GM12878 (cell line): ENCODE measurements around the gene FOXD3. TPM values are rescaled to one million over a fixed set of nuclear protein-coding genes. Genes with fewer than 3 reads are reported as not detected.

ENCODE experiments used
- ATAC-seq: fragments of 200-7000 bp; cut with Tn5 transposase; 3 replicates; pipeline ENCODE4 v1.9.1; 2020; ENCODE audit warnings: mild to moderate bottlenecking, moderate library complexity
- BruUV-seq: library from RNA; stranded (reverse); fragments of 400-500 nt; replicated peaks from 2 replicates; lab custom pipeline; 2021; lab: Mats Ljungman, UMichigan
- CTCF ChIA-PET: fragments of 300-600 bp; sonication (Branson Sonifier 250); formaldehyde crosslinking; extraction: SDS; loops from one replicate; lab custom pipeline; 2021; ENCODE audit warnings: inconsistent platforms; lab: Yijun Ruan, JAX
- POLR2A ChIA-PET: fragments of 350-600 bp; formaldehyde crosslinking; extraction: SDS; loops from one replicate; lab custom pipeline; 2021; ENCODE audit warnings: inconsistent platforms; lab: Charles Lee
- RAD21 ChIA-PET: fragments of 300-600 bp; sonication (Branson Sonifier 250); formaldehyde crosslinking; loops from one replicate; lab custom pipeline; 2023; ENCODE audit warnings: antibody characterized with exemption; ENCODE audit not compliant: unreplicated experiment; lab: Charles Lee
- SMC1A ChIA-PET: fragments of 300-600 bp; sonication (Branson Sonifier 250); formaldehyde crosslinking; loops from one replicate; lab custom pipeline; 2023; ENCODE audit not compliant: unreplicated experiment, uncharacterized antibody; lab: Charles Lee
- DNase-seq: peaks from one replicate; pipeline ENCODE4 v3.0.0-alpha.2; 2011; ENCODE audit warnings: low read depth, low spot score
- FAIRE-seq: peaks from 3 replicates; lab custom pipeline; 2011; peaks lifted over from hg19 to GRCh38; lab: Jason Lieb, UNC
- H2AFZ ChIP-seq: 2 replicates; pipeline ENCODE4 v1.6.0; 2011; ENCODE audit warnings: low read depth, low read length, control low read depth; ENCODE audit not compliant: control insufficient read depth
- H3K27ac ChIP-seq: 2 replicates; pipeline ENCODE4 v1.5.1; 2011; ENCODE audit warnings: control low read depth; ENCODE audit not compliant: control insufficient read depth, insufficient read depth
- H3K27me3 ChIP-seq, 2 experiments: replicated peaks in 1 of 2; 2 replicates each; pipeline versions ENCODE4 v1.6.0 to v1.6.1; 2011; ENCODE audit warnings: low read length in 1 of 2; ENCODE audit not compliant: control insufficient read depth in 2 of 2, insufficient read depth in 2 of 2
- H3K36me3 ChIP-seq, 2 experiments: 2 replicates each; pipeline ENCODE4 v1.5.1; 2011; ENCODE audit warnings: low read length in 1 of 2; ENCODE audit not compliant: control insufficient read depth in 2 of 2, insufficient read depth in 2 of 2
- H3K4me1 ChIP-seq: 2 replicates; pipeline ENCODE4 v1.6.1; 2011; ENCODE audit warnings: mild to moderate bottlenecking, low read length, moderate library complexity, mixed read lengths; ENCODE audit not compliant: control insufficient read depth, insufficient read depth
- H3K4me2 ChIP-seq: 2 replicates; pipeline ENCODE4 v1.6.0; 2011; ENCODE audit warnings: control low read depth; ENCODE audit not compliant: control insufficient read depth, insufficient read depth
- H3K4me3 ChIP-seq: fragments of 200-600 bp; sonication (generic); 2 replicates; pipeline ENCODE4 v1.5.1; 2016
- H3K79me2 ChIP-seq: 2 replicates; pipeline ENCODE4 v1.6.0; 2011; ENCODE audit warnings: low read length; ENCODE audit not compliant: control insufficient read depth, insufficient read depth
- H3K9ac ChIP-seq: 2 replicates; pipeline ENCODE4 v1.8.0; 2011; ENCODE audit warnings: low read length, control low read depth, mixed read lengths; ENCODE audit not compliant: control insufficient read depth, insufficient read depth
- H3K9me3 ChIP-seq: replicated peaks from 3 replicates; pipeline ENCODE4 v1.5.1; 2011; ENCODE audit warnings: mild to moderate bottlenecking, low read length; ENCODE audit not compliant: control insufficient read depth, insufficient read depth
- H4K20me1 ChIP-seq: 2 replicates; pipeline ENCODE4 v1.6.0; 2011; ENCODE audit not compliant: control insufficient read depth, insufficient read depth
- EZH2 ChIP-seq: IDR thresholded peaks from 2 replicates; pipeline ENCODE4 v1.6.1; 2012; ENCODE audit warnings: low read depth, mild to moderate bottlenecking, control low read depth, inconsistent platforms, low read length, borderline replicate concordance; ENCODE audit not compliant: control insufficient read depth
- MTA2 ChIP-seq: fragments of 450-650 bp; IDR thresholded peaks from 2 replicates; pipeline ENCODE4 v1.6.1; 2016; ENCODE audit warnings: low read depth, mild to moderate bottlenecking, moderate library complexity
- SIX5 ChIP-seq: IDR thresholded peaks from 2 replicates; pipeline ENCODE4 v1.6.1; 2011; ENCODE audit warnings: mild to moderate bottlenecking, low read depth, low read length, moderate library complexity; ENCODE audit not compliant: severe bottlenecking
- TARDBP ChIP-seq: IDR thresholded peaks from 2 replicates; pipeline ENCODE4 v1.6.1; 2016; ENCODE audit warnings: borderline replicate concordance
- TCF3 ChIP-seq: IDR thresholded peaks from 2 replicates; pipeline ENCODE4 v1.6.1; 2012; ENCODE audit warnings: low read depth, mild to moderate bottlenecking, low read length, borderline replicate concordance; ENCODE audit not compliant: insufficient read depth
- YY1 ChIP-seq: IDR thresholded peaks from 2 replicates; pipeline ENCODE4 v1.6.1; 2011; ENCODE audit warnings: low read depth, mild to moderate bottlenecking, low read length
- WGBS: methylation state at CpG from one replicate; pipeline ENCODE4 v1.1.6; 2016; ENCODE audit warnings: low lambda C conversion rate; ENCODE audit not compliant: insufficient replicate concordance, insufficient coverage; ENCODE audit errors: missing lambda C conversion rate; 5-methylcytosine and 5-hydroxymethylcytosine counted together
- in situ Hi-C: fragments of 300-500 bp; cut with MboI; formaldehyde crosslinking; loops from 9 replicates; pipeline ENCODE4 v1.14.3; 2018; ENCODE audit warnings: mixed read lengths
- intact Hi-C: fragments of 100-400 bp; cut with micrococcal nuclease; formaldehyde crosslinking; loops from one replicate; pipeline ENCODE4 v1.14.2; 2022; ENCODE audit not compliant: unreplicated experiment
- polyA plus RNA-seq, 11 experiments: library from polyadenylated mRNA; depleted of rRNA in 4 of 11; unstranded in 6 of 11; stranded (reverse) in 5 of 11; fragments of >200 nt; fragmentation: Nextera tagmentation in 4 of 11; fragmentation: Illumina TruSeq in 1 of 11; extraction: Ambion mirVana in 4 of 11; extraction: Trizol in 1 of 11; gene quantifications; 1 replicate in 1 of 11; 2 replicates in 10 of 11; pipeline versions ENCODE4 v1.2.1 to v1.2.3, GENCODE V29; 2011 to 2016; ENCODE audit warnings: inconsistent platforms in 2 of 11, missing spikeins in 2 of 11, low read depth in 1 of 11
- total RNA-seq, 4 experiments: library from RNA; depleted of rRNA in 3 of 4; stranded (reverse); fragments of >200 nt in 3 of 4; fragmentation: Illumina TruSeq in 1 of 4; extraction: Trizol in 1 of 4; gene quantifications; 2 replicates each; pipeline versions ENCODE4 v1.2.1 to v1.2.3, GENCODE V29; 2013 to 2021
- TF ChIP-seq, protein P1 (sequence below), 3 experiments: IDR thresholded peaks in 2 of 3; conservative IDR thresholded peaks in 1 of 3; 2 replicates each; pipeline ENCODE4 v1.5.1; 2011; ENCODE audit warnings: low read depth in 3 of 3, low read length in 3 of 3, mild to moderate bottlenecking in 3 of 3, control low read depth in 2 of 3, moderate library complexity in 2 of 3, inconsistent platforms in 1 of 3, mixed read lengths in 1 of 3; ENCODE audit not compliant: control insufficient read depth in 2 of 3, insufficient read depth in 1 of 3; ENCODE audit errors: extremely low read depth in 1 of 3

FOXD3 gene
- total and polyA plus RNA-seq, 10 of the 15 experiments (the other 5 are each of a cell fraction or from before 2014, with no cell fraction given) = not detected

DNA sequence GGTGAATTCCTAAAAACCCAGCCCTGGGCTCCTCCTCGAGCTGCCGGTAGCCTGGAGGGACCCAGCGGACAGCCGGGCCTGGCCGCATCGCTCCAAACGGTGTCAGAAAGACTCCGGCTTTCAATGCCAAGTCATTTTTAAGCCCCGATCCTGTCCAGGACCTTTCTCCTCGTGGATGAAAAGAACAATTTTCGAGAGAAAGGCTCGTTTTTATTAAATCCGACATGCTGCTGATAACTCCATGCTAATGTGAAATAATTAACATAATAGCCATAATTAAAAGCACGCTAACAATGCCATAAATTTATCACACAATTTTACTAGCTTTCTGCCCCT is 4.6 kb upstream of the FOXD3 start:
- H3K9ac ChIP-seq = no peak overlapping the region
- H3K4me2 ChIP-seq = peak overlapping the region; percentile 84
- in situ Hi-C loops = no loop called here
- ATAC-seq = no peak
- H3K4me3 ChIP-seq = peak overlapping the region; percentile 69
- RAD21 ChIA-PET = interaction anchor here (1.0 kb wide), 1 partner anchor 220 kb away, joined by 3 read pairs; no protein-coding TSS in a partner anchor
- intact Hi-C loops = loop anchor here (1.0 to 10.0 kb wide), 3 partner anchors 124 to 363 kb away; no protein-coding TSS in a partner anchor
- no peak for DNase-seq
- no peaks in the 10 kb centered on the region for H3K36me3 ChIP-seq
- H3K4me1 ChIP-seq = no peaks in the 10 kb centered on the region; the same call in 1 of the 2 replicates
- SMC1A ChIA-PET = no interaction called here
- peak overlapping the region; percentile 81; the same call in 1 of the 2 replicates for H2AFZ ChIP-seq
- no peak for FAIRE-seq
- POLR2A ChIA-PET = no interaction called here
- H4K20me1 ChIP-seq = no peaks in the 10 kb centered on the region
- WGBS = 42% methylated on average over 14 of the region's 14 CpGs
- no TSS peak for BruUV-seq
- TF ChIP-seq TARDBP (no peak), EZH2 (0 out of 2 replicates have a peak, but pooled peaks have one; percentile 41), MTA2 (no peak)
- CTCF ChIA-PET = interaction anchor here (0.7 to 1.3 kb wide), 3 partner anchors 9 to 128 kb away, joined by 3 to 5 read pairs (median 3); no protein-coding TSS in a partner anchor
- no peaks in the 10 kb centered on the region; the same call in 1 of the 3 replicates for H3K9me3 ChIP-seq
- H3K27ac ChIP-seq = no peak overlapping the region
- no peaks in the 10 kb centered on the region for H3K79me2 ChIP-seq
- H3K27me3 ChIP-seq = peaks cover 9 to 38% of the 10 kb centered on the region in 2 experiments

DNA sequence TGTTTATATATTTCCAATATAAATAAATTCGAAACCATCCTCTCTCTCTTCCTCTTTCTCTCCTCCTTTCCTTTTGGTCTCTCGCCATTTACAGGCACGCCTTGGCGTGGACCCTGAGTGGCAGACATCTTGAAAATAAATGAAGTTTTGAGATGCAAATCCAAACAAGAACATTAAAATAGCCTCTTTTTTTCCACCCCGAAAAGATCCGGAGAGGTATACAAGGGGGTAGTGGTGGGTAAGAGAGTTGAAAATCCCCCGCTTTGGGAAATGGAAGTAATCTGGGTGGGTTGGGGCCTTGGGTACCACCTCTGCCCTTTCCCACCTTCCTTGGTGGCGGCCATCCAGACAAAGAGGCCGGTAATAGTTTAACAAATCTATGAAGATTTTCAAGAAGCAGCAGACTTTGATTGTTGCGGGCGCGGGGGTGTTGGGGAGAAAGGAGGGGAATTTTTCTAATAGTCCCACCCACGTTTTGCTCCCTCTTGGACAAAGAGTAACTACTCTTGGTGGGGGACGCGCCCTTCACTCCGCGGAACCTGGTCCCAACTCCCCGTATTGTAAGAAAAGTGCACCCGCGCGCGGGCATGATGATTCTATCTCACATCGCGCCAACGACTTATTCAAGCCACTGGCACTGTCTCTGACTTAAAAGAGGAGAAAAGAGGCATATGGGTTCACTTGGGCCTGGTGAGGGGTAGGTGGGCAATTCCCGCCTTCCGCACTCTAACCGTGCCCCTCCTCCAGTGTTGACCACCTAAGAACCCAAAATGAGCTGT is 4.0 kb upstream of the FOXD3 start:
- ChIA-PET CTCF (interaction anchor here (0.7 to 1.3 kb wide), 2 partner anchors 8 to 18 kb away, joined by 3 to 5 read pairs; no protein-coding TSS in a partner anchor), POLR2A (no interaction called here), SMC1A (no interaction called here), RAD21 (interaction anchor here (1.0 kb wide), 1 partner anchor 219 kb away, joined by 3 read pairs; no protein-coding TSS in a partner anchor)
- Histone ChIP-seq H3K4me2 (peak overlapping the region; percentile 84; the same call in 1 of the 2 replicates), H3K9ac (no peak overlapping the region), H4K20me1 (no peaks in the 10 kb centered on the region), H2AFZ (no peak overlapping the region), H3K9me3 (no peaks in the 10 kb centered on the region; the same call in 1 of the 3 replicates), H3K4me3 (no peak overlapping the region), H3K27me3 (peaks cover 7 to 40% of the 10 kb centered on the region in 2 experiments), H3K36me3 (no peaks in the 10 kb centered on the region), H3K27ac (no peak overlapping the region), H3K4me1 (no peaks in the 10 kb centered on the region; the same call in 1 of the 2 replicates), H3K79me2 (no peaks in the 10 kb centered on the region)
- 63% methylated on average over 28 of the region's 28 CpGs for WGBS
- in situ Hi-C loops = no loop called here
- DNase-seq (no peak), ATAC-seq (no peak), FAIRE-seq (no peak)
- TF ChIP-seq YY1 (0 out of 2 replicates have a peak, but pooled peaks have one; percentile 21), TCF3 (no peak), SIX5 (no peak)
- TF ChIP-seq, protein P1, sequence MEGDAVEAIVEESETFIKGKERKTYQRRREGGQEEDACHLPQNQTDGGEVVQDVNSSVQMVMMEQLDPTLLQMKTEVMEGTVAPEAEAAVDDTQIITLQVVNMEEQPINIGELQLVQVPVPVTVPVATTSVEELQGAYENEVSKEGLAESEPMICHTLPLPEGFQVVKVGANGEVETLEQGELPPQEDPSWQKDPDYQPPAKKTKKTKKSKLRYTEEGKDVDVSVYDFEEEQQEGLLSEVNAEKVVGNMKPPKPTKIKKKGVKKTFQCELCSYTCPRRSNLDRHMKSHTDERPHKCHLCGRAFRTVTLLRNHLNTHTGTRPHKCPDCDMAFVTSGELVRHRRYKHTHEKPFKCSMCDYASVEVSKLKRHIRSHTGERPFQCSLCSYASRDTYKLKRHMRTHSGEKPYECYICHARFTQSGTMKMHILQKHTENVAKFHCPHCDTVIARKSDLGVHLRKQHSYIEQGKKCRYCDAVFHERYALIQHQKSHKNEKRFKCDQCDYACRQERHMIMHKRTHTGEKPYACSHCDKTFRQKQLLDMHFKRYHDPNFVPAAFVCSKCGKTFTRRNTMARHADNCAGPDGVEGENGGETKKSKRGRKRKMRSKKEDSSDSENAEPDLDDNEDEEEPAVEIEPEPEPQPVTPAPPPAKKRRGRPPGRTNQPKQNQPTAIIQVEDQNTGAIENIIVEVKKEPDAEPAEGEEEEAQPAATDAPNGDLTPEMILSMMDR (IDR thresholded peaks at IDR 0.05 in 2 of 3, conservative IDR thresholded peaks at IDR 0.05 in 1 of 3; ENCODE audit: control insufficient read depth in 2 of 3, extremely low read depth in 1 of 3, insufficient read depth in 1 of 3, low read depth in 3 of 3, low read length in 3 of 3) = no peak
- no TSS peak for BruUV-seq
- intact Hi-C loops = loop anchor here (5.0 to 10.0 kb wide), 2 partner anchors 219 to 364 kb away; no protein-coding TSS in a partner anchor
